WTC11 (cell line): Measurements from ENCODE around the gene KIF3B. TPM values are rescaled to one million over a fixed set of nuclear protein-coding genes. Genes with fewer than 3 reads are reported as not detected.
"Not testable (repeated sequence)": the region's sequence is repeated elsewhere in the genome, so short reads cannot be mapped to it uniquely, and the experiment has no call there.

Experiments
- ATAC-seq: fragments of 200-7000 bp; cut with Tn5 transposase; 2 replicates; pipeline ENCODE4 v1.10.0; 2021; ENCODE audit warnings: mild to moderate bottlenecking, moderate library complexity
- CTCF ChIA-PET: fragments of 300-600 bp; sonication (Branson Sonifier 250); formaldehyde crosslinking; loops from one replicate; lab custom pipeline; 2021; ENCODE audit warnings: antibody characterized with exemption; lab: Charles Lee
- POLR2A ChIA-PET: fragments of 350-600 bp; sonication (Branson Sonifier 250); formaldehyde crosslinking; loops from one replicate; lab custom pipeline; 2021; ENCODE audit warnings: antibody characterized with exemption; lab: Charles Lee
- DNase-seq: peaks from one replicate; pipeline ENCODE4 v3.0.0; 2021; ENCODE audit warnings: low spot score
- H3K27ac Mint-ChIP-seq: 2 replicates; pipeline ENCODE4 v1.8.0; 2021; ENCODE audit warnings: mixed read lengths
- H3K27me3 Mint-ChIP-seq: 2 replicates; pipeline ENCODE4 v1.8.0; 2021; ENCODE audit warnings: low read depth, mild to moderate bottlenecking, moderate library complexity, mixed read lengths
- H3K36me3 Mint-ChIP-seq: 2 replicates; pipeline ENCODE4 v1.8.0; 2021; ENCODE audit warnings: mixed read lengths
- H3K4me1 Mint-ChIP-seq: 2 replicates; pipeline ENCODE4 v1.8.0; 2022; ENCODE audit warnings: mixed read lengths
- H3K4me3 Mint-ChIP-seq: 2 replicates; pipeline ENCODE4 v1.8.0; 2021; ENCODE audit warnings: mild to moderate bottlenecking, moderate library complexity, mixed read lengths
- H3K9me3 Mint-ChIP-seq: 2 replicates; pipeline ENCODE4 v1.8.0; 2021; ENCODE audit warnings: mixed read lengths
- total RNA-seq: library from RNA; stranded (reverse); gene quantifications from 3 replicates; pipeline ENCODE4 v1.2.3, GENCODE V29; 2021
- TF ChIP-seq, protein P1 (sequence below): fragments of 250-450 bp; sonication (Bioruptor Pico); conservative IDR thresholded peaks from 2 replicates; pipeline ENCODE4 v1.9.0; 2021; ENCODE audit warnings: mild to moderate bottlenecking

The KIF3B gene
- total RNA-seq, 1 experiment from 2014 or later: 21.5 TPM

GRCh38 chr20:32382102-32382950 lies 104.9 kb downstream of the KIF3B start:
- no peaks in the 10 kb centered on the region for H3K9me3 Mint-ChIP-seq
- H3K36me3 Mint-ChIP-seq: no peaks in the 10 kb centered on the region
- H3K27me3 Mint-ChIP-seq: no peaks in the 10 kb centered on the region
- H3K27ac Mint-ChIP-seq: no peak overlapping the region
- TF ChIP-seq, protein P1, sequence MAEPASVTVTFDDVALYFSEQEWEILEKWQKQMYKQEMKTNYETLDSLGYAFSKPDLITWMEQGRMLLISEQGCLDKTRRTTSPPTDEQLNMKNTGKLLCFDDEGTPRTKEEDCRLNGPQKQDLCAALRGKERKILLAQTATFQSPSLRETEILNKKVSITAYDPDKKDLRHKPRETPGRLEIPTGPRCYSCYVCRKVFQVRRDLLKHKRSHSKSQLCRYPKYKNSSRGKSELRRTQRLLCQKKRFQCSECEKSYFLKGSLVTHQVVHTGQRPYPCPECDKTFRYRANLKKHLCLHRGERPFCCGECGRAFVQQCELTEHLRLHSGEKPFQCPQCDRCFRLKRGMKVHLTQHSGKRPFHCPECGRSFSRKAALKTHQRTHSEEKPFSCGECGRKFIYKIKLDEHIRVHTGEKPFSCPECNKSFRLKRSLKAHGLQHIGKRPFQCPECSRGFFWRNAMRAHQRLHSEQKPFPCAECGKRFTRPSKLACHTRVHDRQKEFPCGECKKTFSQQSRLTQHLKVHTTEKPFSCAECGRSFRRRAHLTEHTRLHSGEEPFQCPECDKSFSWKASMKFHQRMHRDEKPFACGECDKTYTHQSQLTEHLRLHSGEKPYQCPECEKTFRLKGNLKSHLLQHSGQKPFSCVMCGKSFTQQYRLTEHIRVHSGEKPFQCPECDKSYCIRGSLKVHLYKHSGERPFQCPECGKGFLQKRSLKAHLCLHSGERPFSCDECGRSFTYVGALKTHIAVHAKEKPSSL: no peak
- ATAC-seq (no peak), DNase-seq (no peak)
- H3K4me3 Mint-ChIP-seq: no peak overlapping the region
- H3K4me1 Mint-ChIP-seq: no peaks in the 10 kb centered on the region
- ChIA-PET CTCF (interaction anchor here (0.6 to 0.7 kb wide), 2 partner anchors 540 to 1284 kb away, joined by 3 to 4 read pairs; no protein-coding TSS in a partner anchor), POLR2A (interaction anchor here (0.7 kb wide), 1 partner anchor 580 kb away, joined by 5 read pairs; no protein-coding TSS in a partner anchor)

GRCh38 chr20:32383441-32383840 lies 106.0 kb downstream of the KIF3B start:
- not testable (repeated sequence) for H3K4me3 Mint-ChIP-seq, H3K27ac Mint-ChIP-seq, H3K4me1 Mint-ChIP-seq

More at GRCh38 chr20:32383441-32383840, 106.0 kb downstream of the KIF3B start:
- H3K9me3 Mint-ChIP-seq, POLR2A ChIA-PET, H3K27me3 Mint-ChIP-seq, DNase-seq, H3K36me3 Mint-ChIP-seq, ATAC-seq, CTCF ChIA-PET: not testable (repeated sequence)

Other genes with a start within 250 kb of the KIF3B start
- gene HCK, start 225.4 kb upstream of the KIF3B start, total RNA-seq: 1.2 to 1.4 TPM (median 1.3 TPM) in 3 replicates
- gene TM9SF4, start 167.9 kb upstream of the KIF3B start, total RNA-seq: 44.8 to 54.9 TPM (median 50.6 TPM) in 3 replicates
- gene PLAGL2, start 69.9 kb upstream of the KIF3B start, total RNA-seq: 21.4 to 22.6 TPM (median 22.6 TPM) in 3 replicates
- 23.4 to 29.4 TPM (median 25.2 TPM) in 3 replicates for gene POFUT1, start 69.8 kb upstream of the KIF3B start, total RNA-seq
- 20.7 to 22.7 TPM (median 21.3 TPM) in 3 replicates for gene ASXL1, start 80.7 kb downstream of the KIF3B start, total RNA-seq